ENCODE data around the gene TIMP1. TPM values are rescaled to one million over a fixed set of nuclear protein-coding genes. Genes with fewer than 3 reads are reported as not detected.

Gene TIMP1
- total RNA-seq, 2 experiments from 2014 or later, result not detected

DNA sequence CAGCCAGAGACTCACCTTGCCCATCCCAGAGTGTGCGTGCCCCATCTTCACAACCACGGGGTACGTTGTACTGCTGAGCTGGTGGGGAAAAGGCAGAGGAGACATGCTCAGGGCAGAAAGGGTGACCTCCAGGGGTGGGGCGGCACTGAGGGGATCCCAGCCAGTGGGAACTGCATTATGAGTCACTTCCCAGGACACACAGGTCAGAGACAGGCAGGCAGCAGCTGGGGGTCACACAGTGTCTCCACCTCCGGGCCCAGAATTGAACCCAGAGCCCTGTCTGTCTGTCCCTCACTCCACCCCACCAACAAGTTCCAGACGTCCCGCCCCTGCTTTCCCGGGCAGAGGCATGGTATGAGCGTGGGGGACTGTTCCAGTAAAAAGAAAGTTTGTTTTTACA is 4.8 kb upstream of the TIMP1 start:
- H3K9me3 ChIP-seq (ENCODE audit: low read length), result no peaks in the 10 kb centered on the region
- ChIA-PET POLR2A (no interaction called here), CTCF (ENCODE audit: unreplicated experiment) (no interaction called here)
- no peaks in the 10 kb centered on the region for H3K79me2 ChIP-seq (ENCODE audit: insufficient read depth, low read depth, low read length)
- no peaks in the 10 kb centered on the region for H4K20me1 ChIP-seq (ENCODE audit: insufficient read depth, low read length)
- intact Hi-C loops (cut with micrococcal nuclease; ENCODE audit: unreplicated experiment), result no loop called here
- BruUV-seq (replicated peaks), result no TSS peak
- H3K4me2 ChIP-seq (ENCODE audit: low read length), result no peak overlapping the region
- H3K27ac ChIP-seq (ENCODE audit: low read depth, low read length, poor library complexity, severe bottlenecking), result no peak overlapping the region
- TF ChIP-seq EZH2phosphoT487 (IDR thresholded peaks at IDR 0.05; ENCODE audit: borderline replicate concordance, low read depth, low read length), result no peak
- TF ChIP-seq, protein P1, sequence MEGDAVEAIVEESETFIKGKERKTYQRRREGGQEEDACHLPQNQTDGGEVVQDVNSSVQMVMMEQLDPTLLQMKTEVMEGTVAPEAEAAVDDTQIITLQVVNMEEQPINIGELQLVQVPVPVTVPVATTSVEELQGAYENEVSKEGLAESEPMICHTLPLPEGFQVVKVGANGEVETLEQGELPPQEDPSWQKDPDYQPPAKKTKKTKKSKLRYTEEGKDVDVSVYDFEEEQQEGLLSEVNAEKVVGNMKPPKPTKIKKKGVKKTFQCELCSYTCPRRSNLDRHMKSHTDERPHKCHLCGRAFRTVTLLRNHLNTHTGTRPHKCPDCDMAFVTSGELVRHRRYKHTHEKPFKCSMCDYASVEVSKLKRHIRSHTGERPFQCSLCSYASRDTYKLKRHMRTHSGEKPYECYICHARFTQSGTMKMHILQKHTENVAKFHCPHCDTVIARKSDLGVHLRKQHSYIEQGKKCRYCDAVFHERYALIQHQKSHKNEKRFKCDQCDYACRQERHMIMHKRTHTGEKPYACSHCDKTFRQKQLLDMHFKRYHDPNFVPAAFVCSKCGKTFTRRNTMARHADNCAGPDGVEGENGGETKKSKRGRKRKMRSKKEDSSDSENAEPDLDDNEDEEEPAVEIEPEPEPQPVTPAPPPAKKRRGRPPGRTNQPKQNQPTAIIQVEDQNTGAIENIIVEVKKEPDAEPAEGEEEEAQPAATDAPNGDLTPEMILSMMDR (conservative IDR thresholded peaks at IDR 0.05; ENCODE audit: low read length), result no peak
- no peak for DNase-seq (ENCODE audit: low spot score)
- H3K4me1 ChIP-seq (ENCODE audit: insufficient read depth, low read length, poor library complexity, severe bottlenecking), result no peaks in the 10 kb centered on the region
- no peak overlapping the region for H2AFZ ChIP-seq (ENCODE audit: low read length)
- H3K4me3 ChIP-seq (ENCODE audit: low read depth, low read length, poor library complexity, severe bottlenecking), result no peak overlapping the region
- no peaks in the 10 kb centered on the region for H3K36me3 ChIP-seq (ENCODE audit: insufficient read depth, low read length)
- no peaks in the 10 kb centered on the region for H3K9me2 ChIP-seq (ENCODE audit: insufficient read depth, low read length)

DNA sequence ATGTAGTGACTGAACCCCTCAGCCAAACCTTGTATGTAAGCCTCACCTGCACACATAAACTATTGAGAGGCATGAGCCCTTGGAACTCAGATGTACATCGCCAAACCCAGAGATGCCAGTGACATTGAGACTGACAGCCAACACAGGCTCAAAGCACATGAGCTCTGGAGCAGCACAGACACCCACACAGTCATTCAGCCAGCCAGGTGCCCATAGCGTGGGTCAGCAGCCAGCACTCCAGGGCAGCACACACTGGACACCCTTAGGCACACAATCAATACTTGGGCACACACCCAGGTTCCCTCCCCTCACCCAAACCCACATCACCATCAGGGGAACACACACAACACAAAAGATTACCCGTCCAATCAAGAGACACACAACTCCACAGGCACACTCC is 4.3 kb upstream of the TIMP1 start:
- Histone ChIP-seq H3K9me2 (ENCODE audit: insufficient read depth, low read length) (no peaks in the 10 kb centered on the region), H3K9me3 (ENCODE audit: low read length) (no peaks in the 10 kb centered on the region), H3K79me2 (ENCODE audit: insufficient read depth, low read depth, low read length) (no peaks in the 10 kb centered on the region), H4K20me1 (ENCODE audit: insufficient read depth, low read length) (no peaks in the 10 kb centered on the region), H2AFZ (ENCODE audit: low read length) (no peak overlapping the region), H3K4me1 (ENCODE audit: insufficient read depth, low read length, poor library complexity, severe bottlenecking) (no peaks in the 10 kb centered on the region), H3K4me2 (ENCODE audit: low read length) (no peak overlapping the region), H3K36me3 (ENCODE audit: insufficient read depth, low read length) (no peaks in the 10 kb centered on the region), H3K4me3 (ENCODE audit: low read depth, low read length, poor library complexity, severe bottlenecking) (no peak overlapping the region), H3K27ac (ENCODE audit: low read depth, low read length, poor library complexity, severe bottlenecking) (no peak overlapping the region)
- no peak for DNase-seq (ENCODE audit: low spot score)
- intact Hi-C loops (cut with micrococcal nuclease; ENCODE audit: unreplicated experiment), result no loop called here
- no TSS peak for BruUV-seq (replicated peaks)
- TF ChIP-seq, protein P1 (conservative IDR thresholded peaks at IDR 0.05; ENCODE audit: low read length), result no peak
- no peak for TF ChIP-seq EZH2phosphoT487 (IDR thresholded peaks at IDR 0.05; ENCODE audit: borderline replicate concordance, low read depth, low read length)
- ChIA-PET CTCF (ENCODE audit: unreplicated experiment) (no interaction called here), POLR2A (no interaction called here)

DNA sequence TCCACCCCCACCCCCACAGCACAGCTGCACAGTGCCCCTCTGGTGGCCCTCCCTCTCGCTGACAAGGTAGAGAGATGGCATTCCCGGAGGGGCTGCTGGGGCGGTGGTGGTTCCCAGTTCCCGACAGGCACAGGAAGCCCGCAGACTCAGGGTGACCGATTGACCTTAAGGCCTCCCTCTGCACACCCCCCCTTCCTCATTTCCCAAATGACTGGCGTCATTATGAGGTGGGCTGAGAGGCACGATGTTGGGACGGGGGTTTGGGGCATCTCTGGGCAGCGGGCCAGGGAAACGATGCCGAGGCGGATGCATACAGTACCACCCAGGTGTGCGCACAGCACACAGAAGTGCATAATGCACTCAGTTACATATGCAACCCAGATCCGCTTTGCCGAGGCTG is 3.5 kb upstream of the TIMP1 start:
- BruUV-seq (replicated peaks), result no TSS peak
- H3K79me2 ChIP-seq (ENCODE audit: insufficient read depth, low read depth, low read length), result no peaks in the 10 kb centered on the region
- H3K9me3 ChIP-seq (ENCODE audit: low read length), result no peaks in the 10 kb centered on the region
- no peaks in the 10 kb centered on the region for H3K36me3 ChIP-seq (ENCODE audit: insufficient read depth, low read length)
- H3K27ac ChIP-seq (ENCODE audit: low read depth, low read length, poor library complexity, severe bottlenecking), result no peak overlapping the region
- no peak overlapping the region for H2AFZ ChIP-seq (ENCODE audit: low read length)
- ChIA-PET POLR2A (no interaction called here), CTCF (ENCODE audit: unreplicated experiment) (no interaction called here)
- TF ChIP-seq, protein P1 (conservative IDR thresholded peaks at IDR 0.05; ENCODE audit: low read length), result no peak
- no peak for TF ChIP-seq EZH2phosphoT487 (IDR thresholded peaks at IDR 0.05; ENCODE audit: borderline replicate concordance, low read depth, low read length)
- H3K4me2 ChIP-seq (ENCODE audit: low read length), result no peak overlapping the region
- no peaks in the 10 kb centered on the region for H4K20me1 ChIP-seq (ENCODE audit: insufficient read depth, low read length)
- H3K4me3 ChIP-seq (ENCODE audit: low read depth, low read length, poor library complexity, severe bottlenecking), result no peak overlapping the region
- H3K9me2 ChIP-seq (ENCODE audit: insufficient read depth, low read length), result no peaks in the 10 kb centered on the region
- no peak for DNase-seq (ENCODE audit: low spot score)
- intact Hi-C loops (cut with micrococcal nuclease; ENCODE audit: unreplicated experiment), result no loop called here
- no peaks in the 10 kb centered on the region for H3K4me1 ChIP-seq (ENCODE audit: insufficient read depth, low read length, poor library complexity, severe bottlenecking)
